ENCODE results near the gene HS3ST3B1.

DNA sequence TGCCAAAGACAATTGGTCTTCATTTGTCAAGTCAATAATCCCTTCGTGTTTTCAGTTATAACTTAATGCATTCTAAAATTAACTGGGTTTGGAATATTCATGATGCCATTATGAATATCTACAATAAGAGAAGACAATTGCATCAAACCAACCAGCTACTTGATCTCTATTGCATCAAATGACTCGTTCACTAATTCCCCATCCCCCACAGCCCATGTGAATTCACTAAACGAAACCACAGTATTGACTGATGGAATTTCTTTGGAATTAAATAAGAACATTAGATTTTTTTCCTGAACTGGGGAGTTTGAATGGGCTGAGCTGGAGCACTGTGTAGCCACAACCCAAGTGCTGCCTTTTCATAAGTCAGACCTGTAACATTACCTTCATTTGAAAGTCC lies 65.3 kb downstream of the HS3ST3B1 start:
- TF ChIP-seq CTCF (conservative IDR thresholded peaks at IDR 0.05) (no peak), ZFX (IDR thresholded peaks at IDR 0.05) (no peak)

All from C4-2B (cell line).